Measurements from ENCODE around the gene CDK2. TPM values are rescaled to one million over a fixed set of nuclear protein-coding genes. Genes with fewer than 3 reads are reported as not detected.

CDK2 gene
- total and polyA plus RNA-seq, 2 of the 4 experiments (the other 2 are of a cell fraction): 42.5 to 61.7 TPM

- no peak for TF ChIP-seq NFE2L2 (IDR thresholded peaks at IDR 0.05; ENCODE audit: low read depth, low read length)
- no peak for TF ChIP-seq ELK1 (IDR thresholded peaks at IDR 0.05; ENCODE audit: borderline replicate concordance, low read depth, low read length)
- TF ChIP-seq POLR2A (IDR thresholded peaks at IDR 0.05; ENCODE audit: low read depth, low read length): no peak
- TF ChIP-seq RCOR1 (IDR thresholded peaks at IDR 0.05; ENCODE audit: insufficient replicate concordance, low read length): no peak
- no peak for TF ChIP-seq RAD21 (IDR thresholded peaks at IDR 0.05; ENCODE audit: low read length)
- TF ChIP-seq FOS (IDR thresholded peaks at IDR 0.05; ENCODE audit: low read depth, low read length): no peak
- no peak for TF ChIP-seq CEBPB (IDR thresholded peaks at IDR 0.05; ENCODE audit: low read depth, low read length)
- TF ChIP-seq MAFK (IDR thresholded peaks at IDR 0.05; ENCODE audit: low read depth, low read length): no peak
- no peak for TF ChIP-seq MAZ (IDR thresholded peaks at IDR 0.05; ENCODE audit: borderline replicate concordance, low read depth, low read length)
- no peak for TF ChIP-seq USF2 (IDR thresholded peaks at IDR 0.05; ENCODE audit: low read depth, low read length)
- TF ChIP-seq SMC3 (IDR thresholded peaks at IDR 0.05; ENCODE audit: low read depth, low read length): no peak
- TF ChIP-seq BHLHE40 (IDR thresholded peaks at IDR 0.05; ENCODE audit: low read depth, low read length): no peak
- TF ChIP-seq RFX5 (IDR thresholded peaks at IDR 0.05; ENCODE audit: low read depth, low read length): no peak
- TF ChIP-seq CTCF (conservative IDR thresholded peaks at IDR 0.05; ENCODE audit: low read depth, low read length): no peak
- TF ChIP-seq MXI1 (IDR thresholded peaks at IDR 0.05; ENCODE audit: borderline replicate concordance, low read depth, low read length): no peak
- TF ChIP-seq CHD1 (IDR thresholded peaks at IDR 0.05; ENCODE audit: low read depth, low read length): no peak
- intact Hi-C loops (cut with micrococcal nuclease): loop anchor here (5.0 kb wide), 2 partner anchors 117 to 192 kb away; partner anchors contain the start of genes GDF11, ORMDL2 and SARNP
- H2BK120ac ChIP-seq (ENCODE audit: low read depth, low read length): no peak overlapping the region
These were observed 31.9 kb upstream of the CDK2 start for GRCh38 chr12:55934773-55935172.

More at GRCh38 chr12:55934773-55935172, 31.9 kb upstream of the CDK2 start:
- ATAC-seq (ENCODE audit: low read depth) (no peak), DNase-seq (no peak)
- Histone ChIP-seq H3K4ac (ENCODE audit: low read depth, low read length) (peak overlapping the region; percentile 28; the same call in 1 of the 2 replicates), H4K5ac (ENCODE audit: low read depth, low read length) (no peak overlapping the region), H3K9ac (ENCODE audit: low read depth, low read length) (no peak overlapping the region), H2AK5ac (ENCODE audit: low read depth, low read length) (peak overlapping the region; percentile 39; the same call in 1 of the 2 replicates), H3K18ac (ENCODE audit: low read depth, low read length) (no peak overlapping the region), H4K8ac (ENCODE audit: low read depth in 2 of 2, low read length in 2 of 2) (0 out of 4 replicates have a peak overlapping the region, but pooled peaks of 1 of the 2 experiments have one; percentile 9), H3K36me3 (ENCODE audit: control insufficient read depth, insufficient read depth, low read length) (peaks cover 15% of the 10 kb centered on the region), H3K27ac (ENCODE audit: insufficient read depth, low read length) (no peak overlapping the region), H3K79me1 (ENCODE audit: low read depth in 1 of 2, low read length in 2 of 2) (peaks cover 27 to 71% of the 10 kb centered on the region in 2 experiments), H2BK15ac (ENCODE audit: low read depth, low read length) (no peak overlapping the region), H2AFZ (replicated peaks; ENCODE audit: low read length, poor library complexity) (no peak overlapping the region), H3K4me3 (ENCODE audit: insufficient read depth, low read depth, low read length) (no peak overlapping the region), H2BK20ac (ENCODE audit: low read depth, low read length) (no peak overlapping the region), H3K4me2 (ENCODE audit: low read depth, low read length) (no peak overlapping the region), H4K91ac (ENCODE audit: insufficient read depth, low read depth, low read length) (peak overlapping the region; percentile 40; the same call in 1 of the 2 replicates), H3K23ac (ENCODE audit: low read depth, low read length) (peak overlapping the region; percentile 67; the same call in 1 of the 2 replicates), H2AK9ac (replicated peaks; ENCODE audit: low read depth, low read length, poor library complexity) (no peak overlapping the region), H3K9me1 (ENCODE audit: insufficient read depth, low read length) (peaks cover 16% of the 10 kb centered on the region), H3K14ac (replicated peaks; ENCODE audit: low read depth, low read length) (0 out of 2 replicates have a peak overlapping the region, but pooled peaks have one; percentile 13), H3K27me3 (ENCODE audit: control insufficient read depth, insufficient read depth, low read length) (no peaks in the 10 kb centered on the region), H3K4me1 (ENCODE audit: control insufficient read depth, insufficient read depth, low read length) (peaks cover 15% of the 10 kb centered on the region), H2BK5ac (ENCODE audit: low read depth, low read length, poor library complexity, severe bottlenecking) (no peak overlapping the region), H3K9me3 (ENCODE audit: control insufficient read depth, insufficient read depth, low read length) (no peaks in the 10 kb centered on the region), H3K56ac (ENCODE audit: extremely low read depth, insufficient read depth, low read length) (no peak overlapping the region), H4K20me1 (ENCODE audit: insufficient read depth, low read length) (no peaks in the 10 kb centered on the region)
- WGBS, 2 experiments (ENCODE audit: extremely low coverage in 2 of 2, insufficient read length in 1 of 2): no CpG with 5 or more reads among the region's 1 CpG
- ChIA-PET CTCF (interaction anchor here (1.0 kb wide), 1 partner anchor 196 kb away, joined by 4 read pairs; no protein-coding TSS in a partner anchor), POLR2A (ENCODE audit: unreplicated experiment) (no interaction called here)
- in situ Hi-C loops (cut with MboI; ENCODE audit: low sequenced_read_pairs) (no loop called here), dilution Hi-C loops (cut with HindIII; ENCODE audit: low sequenced_read_pairs, unreplicated experiment) (no loop called here)
- BruUV-seq (replicated peaks): no TSS peak
